ENCODE results near the gene WDR83.

Gene WDR83

DNA sequence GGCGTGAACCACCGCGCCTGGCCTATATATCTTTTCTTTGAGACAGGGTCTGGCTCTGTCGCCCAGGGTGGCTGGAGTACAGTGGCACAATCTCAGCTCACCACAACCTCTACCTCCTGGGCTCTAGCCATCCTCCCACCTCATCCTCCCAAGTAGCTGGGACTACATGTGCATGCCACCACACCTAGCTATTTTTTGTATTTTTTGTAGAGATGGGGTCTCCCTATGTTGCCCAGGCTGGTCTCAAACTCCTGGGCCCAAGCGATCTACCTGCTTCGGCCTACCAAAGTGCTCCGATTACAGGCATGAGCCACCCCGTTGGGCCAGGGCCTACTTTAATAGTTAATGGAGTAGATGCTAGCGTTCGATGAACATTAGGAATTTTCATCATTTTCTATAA is 53.7 kb downstream of the WDR83 start:
- DNase-seq (ENCODE audit: low read depth): no peak

DNA sequence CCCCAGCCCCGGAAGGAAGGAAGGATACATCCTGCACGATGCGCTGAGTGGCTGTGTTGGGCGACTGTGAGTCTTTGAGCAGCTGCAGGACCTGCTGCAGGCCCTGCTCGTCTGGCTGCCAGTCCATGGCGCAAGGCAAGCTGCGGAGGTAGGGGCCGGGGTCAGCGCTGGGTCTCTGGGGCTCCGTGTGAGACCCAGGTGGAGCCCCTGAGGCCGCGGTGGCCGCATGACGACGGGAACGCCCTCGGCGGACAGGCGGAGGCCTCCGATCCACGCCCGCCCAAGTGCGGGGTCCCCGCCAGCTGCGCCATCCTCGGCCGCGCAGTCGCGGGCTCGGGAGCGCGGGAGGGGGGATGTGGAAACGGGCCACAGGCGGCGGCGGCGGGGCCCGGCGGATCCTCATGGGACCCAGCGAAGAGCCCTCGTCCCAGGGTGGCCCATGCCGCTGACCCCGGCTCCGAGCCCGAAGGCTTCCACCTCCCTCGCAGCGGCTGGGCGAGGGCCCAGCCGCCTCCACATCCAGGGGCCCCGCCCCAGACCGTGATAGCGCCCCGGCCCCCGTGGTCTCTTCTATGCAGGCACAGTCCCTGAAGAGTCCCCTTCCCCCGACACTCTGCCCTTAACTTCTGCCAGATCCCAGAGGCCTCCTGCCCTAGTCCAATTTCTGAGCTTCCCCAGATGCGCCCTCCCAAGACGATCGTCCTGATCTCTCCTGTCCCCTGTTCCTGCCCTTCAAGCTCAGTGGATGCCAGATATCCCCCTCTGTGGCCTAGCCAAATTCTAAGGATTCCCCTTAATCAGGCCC is 54.4 kb downstream of the WDR83 start:
- no peak for DNase-seq (ENCODE audit: low read depth)

DNA sequence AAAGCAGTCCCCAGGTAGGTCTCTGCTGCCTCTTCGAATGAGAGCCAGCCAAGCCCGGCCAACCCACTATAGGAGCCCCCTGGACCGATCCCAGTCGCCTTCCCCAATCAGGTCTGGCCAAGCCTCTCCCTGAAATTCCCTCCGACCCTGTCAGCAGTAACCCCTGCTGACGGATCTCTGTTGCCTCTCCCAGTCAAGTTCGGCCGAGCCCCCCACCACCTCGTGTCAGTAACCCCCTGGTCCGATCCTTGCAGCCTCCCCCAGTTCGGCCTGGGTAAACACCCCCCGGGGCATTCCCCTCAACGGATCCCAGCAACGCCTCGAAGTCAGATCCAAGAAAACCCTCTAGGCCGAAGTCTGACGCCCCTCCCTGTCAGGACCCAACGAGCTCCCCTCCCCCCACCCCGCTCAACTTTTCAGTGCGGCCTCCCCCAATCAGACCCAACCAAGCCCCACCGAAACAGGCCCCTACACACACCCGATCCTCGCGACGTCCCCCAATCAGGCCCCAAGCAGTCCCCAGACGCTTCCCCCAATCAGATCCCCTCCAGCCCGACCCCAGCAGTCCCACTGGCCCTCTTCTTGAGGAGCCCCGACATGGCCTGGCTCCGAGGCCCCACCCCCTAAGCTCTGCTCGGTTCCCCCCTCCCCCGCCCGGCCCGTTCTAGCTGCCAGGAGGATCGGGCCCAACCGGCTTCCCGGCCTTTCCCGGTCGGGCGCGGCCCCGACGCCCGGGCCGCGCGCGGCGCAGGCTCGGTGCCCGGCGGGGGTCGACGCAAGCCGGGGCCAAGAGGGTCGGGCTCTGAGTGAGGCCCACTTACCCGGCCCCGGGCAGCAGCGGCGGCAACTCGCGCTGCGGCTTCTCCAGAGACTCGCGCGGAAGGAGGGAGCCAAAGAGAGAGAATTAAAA is 55.3 kb downstream of the WDR83 start:
- no peak for DNase-seq (ENCODE audit: low read depth)

- DNase-seq (ENCODE audit: low read depth): peak; percentile 98
Observed at GRCh38 chr19:12722566-12723380, 56.2 kb downstream of the WDR83 start.

- DNase-seq (ENCODE audit: low read depth): no peak
Observed at GRCh38 chr19:12723381-12723640, 56.7 kb downstream of the WDR83 start.

DNA sequence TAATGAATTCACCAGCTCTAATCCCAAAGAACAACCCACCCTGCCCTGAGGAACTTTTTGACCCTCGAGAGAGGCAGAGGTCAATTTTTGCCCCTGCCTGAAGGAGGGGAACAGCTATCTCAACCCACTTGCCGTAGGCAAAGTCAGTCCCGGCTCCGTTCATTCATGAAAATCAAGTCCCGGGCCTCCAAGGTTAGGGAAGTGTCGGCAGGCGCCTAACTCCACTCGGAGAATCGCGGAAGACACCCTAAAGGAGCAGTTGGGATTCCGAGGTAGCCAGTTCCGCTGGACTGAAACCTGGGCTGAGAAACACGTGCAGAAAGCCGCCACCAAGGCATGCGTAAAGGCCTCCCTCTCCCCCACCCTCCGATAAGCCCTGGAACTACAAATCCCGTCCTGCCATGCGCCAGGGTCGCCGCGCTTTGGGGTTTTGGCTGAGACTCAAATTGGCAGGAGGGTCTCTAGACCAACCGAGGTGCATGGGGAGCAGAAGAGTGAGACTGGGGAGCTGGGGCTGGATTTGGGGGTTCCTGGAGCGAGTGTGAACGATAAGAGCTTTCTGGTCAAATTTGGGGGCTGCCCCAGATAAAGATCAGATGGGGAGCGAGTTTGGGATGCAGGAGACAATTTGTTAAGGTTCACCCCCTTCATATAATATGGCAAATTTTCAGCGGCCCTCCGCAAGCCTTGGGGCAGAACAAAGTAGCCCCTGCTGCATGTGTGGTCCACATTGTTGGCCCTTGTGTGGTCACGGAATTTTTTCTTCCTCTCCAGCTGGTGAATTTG is 57.2 kb downstream of the WDR83 start, which contains the start of gene TNPO2:
Gene TNPO2 (minus strand): TSS at position 292 of the 786 bp plus-strand sequence. CDS start 2,955 bp downstream, outside the sequence.
- no peak for DNase-seq (ENCODE audit: low read depth)
